HG02970 (cell line): ENCODE data around the gene MROH7.

Experiments
- ATAC-seq: cut with Tn5 transposase; IDR thresholded peaks from one replicate; pipeline ENCODE4 v1.9.1; 2021; ENCODE audit warnings: mild to moderate bottlenecking, moderate library complexity, moderate number of reproducible peaks; ENCODE audit not compliant: unreplicated experiment, low FRiP score

MROH7 gene

DNA sequence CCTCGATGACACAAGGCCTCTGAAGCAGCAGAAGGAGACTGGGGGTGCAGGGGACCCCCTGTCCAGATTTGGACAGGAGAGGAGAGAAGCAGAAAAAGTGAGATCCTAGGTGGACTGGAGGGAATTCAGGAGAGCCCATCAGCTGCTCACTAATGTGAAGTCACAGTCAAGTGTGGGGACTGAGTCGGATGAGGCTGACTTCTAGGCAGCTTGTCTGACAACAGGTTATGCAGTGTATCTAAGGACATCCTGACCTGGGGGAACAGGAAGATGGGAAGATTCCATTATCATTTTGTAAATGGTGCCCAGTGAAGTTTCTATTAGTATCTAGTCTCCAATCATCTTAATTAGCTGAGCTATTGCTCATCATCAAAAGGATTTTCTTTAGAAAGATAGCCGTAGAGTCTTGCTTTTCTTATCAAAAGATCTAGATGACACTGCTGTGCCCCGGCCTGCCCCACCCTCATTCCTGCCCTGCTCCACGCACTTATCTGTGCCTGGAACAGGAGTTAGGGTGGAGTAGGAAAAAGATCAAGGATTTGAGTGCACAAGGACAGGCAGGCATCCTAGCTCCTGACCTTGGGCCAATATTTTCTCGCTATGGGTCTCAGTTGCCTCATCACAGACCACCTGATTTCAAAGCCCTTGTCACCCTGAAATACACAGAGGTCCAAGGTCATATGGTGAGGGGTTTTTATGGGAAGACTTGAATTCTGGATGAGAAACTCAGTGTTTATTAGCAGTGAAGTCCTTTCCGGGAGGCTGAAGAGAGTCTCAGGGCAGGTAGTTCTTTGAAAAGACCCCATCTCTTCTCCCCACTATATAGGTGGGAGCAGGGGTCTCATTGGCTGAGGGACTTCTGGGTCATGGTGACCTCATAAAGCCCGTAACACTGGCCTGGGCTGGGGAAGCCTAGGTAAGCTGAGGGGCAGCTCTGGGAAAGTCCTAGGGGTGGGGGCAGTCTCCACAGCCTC lies at the start of gene MROH7:
TSS of gene MROH7 (plus strand) at position 924 of the 974 bp plus-strand sequence. CDS start 11,141 bp downstream, outside the sequence.
- no peak for ATAC-seq

- no peak for ATAC-seq
These were observed 47.9 kb upstream of the MROH7 start for GRCh38 chr1:54593571-54594160.

DNA sequence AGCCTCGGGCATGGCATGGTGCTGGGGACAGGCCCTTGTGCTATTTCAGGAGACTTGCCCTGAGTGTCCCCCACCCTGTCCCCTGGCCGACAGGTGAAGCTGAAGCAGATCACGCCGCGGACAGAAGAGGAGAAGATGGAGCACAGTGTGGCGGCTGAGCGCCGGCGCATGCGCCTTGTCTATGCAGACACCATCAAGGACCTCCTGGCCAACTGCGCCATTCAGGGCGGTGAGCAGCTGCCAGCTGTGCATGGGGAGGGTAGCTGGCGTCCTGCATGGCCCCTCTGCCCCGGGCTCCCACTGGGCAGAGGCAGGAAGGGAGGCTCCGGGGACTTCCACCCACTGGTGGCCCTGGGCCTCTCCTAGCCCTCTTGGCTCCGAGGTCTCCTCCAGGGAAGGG lies 47.1 kb upstream of the MROH7 start:
- ATAC-seq = no peak

DNA sequence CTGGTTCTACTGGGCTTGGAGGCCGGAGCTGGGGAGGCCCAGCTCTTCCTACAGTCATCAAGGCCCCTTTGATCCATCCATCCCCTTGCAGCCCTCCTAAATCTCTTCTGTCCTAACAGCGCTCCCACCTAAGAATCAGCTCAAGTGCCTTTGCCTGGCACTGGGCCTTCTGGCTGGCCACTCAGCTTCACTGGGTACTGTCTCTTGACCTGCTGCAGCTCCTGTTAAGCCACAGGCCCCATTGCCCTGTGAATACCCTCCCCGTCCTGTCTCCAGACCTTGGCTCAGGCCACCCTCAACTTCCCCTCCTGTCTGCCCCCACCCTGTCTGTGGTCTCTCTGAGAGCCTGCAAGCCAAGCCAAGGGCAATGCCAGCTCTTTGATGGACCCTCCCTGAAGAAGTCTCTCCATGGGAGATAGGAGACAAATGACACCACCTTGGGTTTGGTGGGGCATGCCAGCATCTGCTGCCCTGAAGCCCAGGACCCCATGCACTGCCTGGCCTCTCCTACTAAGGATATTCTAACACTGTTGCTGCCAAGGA lies 45.6 kb upstream of the MROH7 start:
- no peak for ATAC-seq

- ATAC-seq = no peak
These were observed 44.8 kb upstream of the MROH7 start for GRCh38 chr1:54596756-54597155.

DNA sequence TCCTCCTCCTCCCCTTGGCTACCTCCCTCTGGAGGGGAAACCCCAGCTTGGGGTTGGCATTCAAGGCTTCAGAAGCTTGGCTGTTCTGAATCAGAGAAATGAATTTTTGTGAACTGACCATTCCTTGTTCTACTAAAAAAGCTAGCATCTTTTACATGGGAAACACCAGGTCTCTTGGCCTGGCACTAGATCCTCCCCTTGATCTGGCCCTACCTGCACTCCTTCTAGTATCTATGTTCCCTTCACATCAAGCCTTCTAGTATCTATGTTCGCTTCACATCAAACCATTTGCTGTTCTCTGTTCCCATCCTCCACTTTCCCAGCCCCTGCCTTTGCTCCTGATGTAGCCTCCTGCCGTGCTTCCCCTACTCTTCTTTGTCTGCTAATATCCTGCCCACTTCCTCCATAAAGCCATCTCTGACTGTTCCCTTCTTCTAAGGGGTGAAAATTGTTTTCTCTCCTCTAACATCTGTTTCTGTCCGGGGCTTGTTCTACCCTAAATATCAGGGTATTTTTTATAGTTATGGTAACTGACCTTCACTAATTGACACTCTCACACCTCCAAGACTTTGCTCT lies 44.0 kb upstream of the MROH7 start:
- ATAC-seq = no peak

GRCh38 chr1:54599211-54599823 lies 42.3 kb upstream of the MROH7 start:
- no peak for ATAC-seq

DNA sequence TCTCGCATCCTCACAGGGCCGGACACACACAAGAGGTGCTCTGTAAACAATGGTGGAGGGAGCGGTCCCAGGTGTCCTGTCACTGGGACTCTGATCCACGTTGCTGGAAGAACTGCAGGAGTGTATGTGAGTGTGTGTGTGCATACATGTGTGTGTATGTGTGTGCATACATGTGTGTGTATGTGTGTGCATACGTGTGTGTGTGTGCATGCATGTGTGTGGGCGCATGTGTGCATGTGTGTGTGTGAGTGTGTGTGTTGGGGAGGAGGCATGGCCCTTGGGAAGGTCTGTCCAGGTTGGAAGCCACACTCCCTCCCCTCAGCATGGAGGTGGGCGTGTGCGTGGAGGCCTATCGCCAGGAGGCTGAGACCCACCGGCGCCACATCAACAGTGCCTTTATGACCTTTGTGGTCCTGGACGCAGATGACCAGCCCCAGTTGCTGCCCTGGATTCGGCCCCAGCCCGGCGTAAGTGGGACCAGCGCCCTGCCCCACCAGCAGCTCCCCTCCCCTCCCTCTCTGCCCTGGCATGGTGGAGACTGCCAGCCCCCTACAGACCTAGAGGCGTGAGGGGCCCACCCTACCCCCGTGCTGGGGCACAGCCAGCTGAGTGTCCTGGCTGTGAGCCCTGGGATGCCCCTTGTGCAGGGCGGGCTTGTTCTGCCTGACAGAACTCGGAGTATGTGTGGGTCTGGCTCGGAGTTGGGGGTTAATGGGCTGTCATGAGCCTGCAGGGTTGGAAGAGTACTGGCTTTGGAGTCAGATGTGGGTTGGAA lies 40.5 kb upstream of the MROH7 start:
- ATAC-seq = no peak

DNA sequence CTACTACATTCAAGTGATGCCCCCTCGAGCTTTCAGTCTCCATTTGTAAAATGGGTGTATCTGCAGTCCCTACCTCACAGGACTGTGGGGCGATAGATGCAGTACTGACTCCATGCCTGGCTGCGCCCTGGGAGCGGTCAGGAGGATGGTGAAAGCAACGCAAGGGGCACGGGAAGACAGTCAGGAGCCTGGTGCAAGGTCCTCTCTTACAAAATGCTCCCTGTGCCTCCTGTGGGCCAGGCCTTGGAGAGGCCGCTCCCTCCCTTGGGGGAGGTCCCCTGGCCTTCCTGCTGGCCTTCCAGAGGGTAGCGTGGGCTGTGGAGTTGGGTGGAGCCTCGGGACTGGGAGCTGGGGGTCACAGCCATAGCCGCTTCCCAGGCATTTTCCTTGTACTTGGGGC lies 39.9 kb upstream of the MROH7 start:
- ATAC-seq = no peak

GRCh38 chr1:54602554-54602953 lies 39.0 kb upstream of the MROH7 start:
- no peak for ATAC-seq

DNA sequence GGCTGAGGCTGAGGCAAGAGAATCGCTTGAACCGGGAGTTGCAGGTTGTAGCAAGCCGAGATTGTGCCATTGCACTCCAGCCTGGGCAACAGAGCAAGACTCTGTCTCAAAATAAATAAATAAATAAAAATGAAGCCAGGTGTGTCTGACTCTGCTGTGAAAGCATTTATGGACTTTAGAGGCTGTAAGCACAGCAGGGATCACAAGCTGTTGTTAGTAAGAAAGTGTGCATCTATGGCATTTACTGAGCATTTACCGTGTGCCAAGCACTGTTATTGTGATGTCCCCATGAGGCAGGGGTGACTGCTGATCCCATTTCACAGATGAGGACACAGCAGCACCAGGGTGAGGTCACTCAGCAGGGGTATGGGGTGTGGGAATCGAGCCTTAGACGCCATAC lies 38.3 kb upstream of the MROH7 start:
- no peak for ATAC-seq

DNA sequence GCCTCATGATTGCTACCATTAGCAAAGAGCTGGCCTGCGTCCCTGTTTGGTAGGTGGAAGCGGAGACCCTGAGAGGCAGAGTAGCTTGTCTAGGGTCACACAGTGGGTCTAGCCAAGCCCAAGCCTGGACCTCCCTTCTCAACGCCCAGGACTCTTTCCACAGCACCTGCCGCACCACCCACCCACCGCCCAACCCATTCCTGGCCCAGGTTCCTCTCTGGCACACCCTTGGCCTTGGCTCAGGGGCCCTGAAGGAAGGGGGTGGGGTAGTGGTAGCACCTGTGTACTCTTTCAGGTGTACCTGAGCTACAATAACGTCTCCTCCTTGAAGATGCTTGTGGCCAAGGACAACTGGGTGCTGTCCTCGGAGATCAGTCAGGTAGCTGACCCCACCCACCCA lies 37.5 kb upstream of the MROH7 start:
- ATAC-seq = no peak

DNA sequence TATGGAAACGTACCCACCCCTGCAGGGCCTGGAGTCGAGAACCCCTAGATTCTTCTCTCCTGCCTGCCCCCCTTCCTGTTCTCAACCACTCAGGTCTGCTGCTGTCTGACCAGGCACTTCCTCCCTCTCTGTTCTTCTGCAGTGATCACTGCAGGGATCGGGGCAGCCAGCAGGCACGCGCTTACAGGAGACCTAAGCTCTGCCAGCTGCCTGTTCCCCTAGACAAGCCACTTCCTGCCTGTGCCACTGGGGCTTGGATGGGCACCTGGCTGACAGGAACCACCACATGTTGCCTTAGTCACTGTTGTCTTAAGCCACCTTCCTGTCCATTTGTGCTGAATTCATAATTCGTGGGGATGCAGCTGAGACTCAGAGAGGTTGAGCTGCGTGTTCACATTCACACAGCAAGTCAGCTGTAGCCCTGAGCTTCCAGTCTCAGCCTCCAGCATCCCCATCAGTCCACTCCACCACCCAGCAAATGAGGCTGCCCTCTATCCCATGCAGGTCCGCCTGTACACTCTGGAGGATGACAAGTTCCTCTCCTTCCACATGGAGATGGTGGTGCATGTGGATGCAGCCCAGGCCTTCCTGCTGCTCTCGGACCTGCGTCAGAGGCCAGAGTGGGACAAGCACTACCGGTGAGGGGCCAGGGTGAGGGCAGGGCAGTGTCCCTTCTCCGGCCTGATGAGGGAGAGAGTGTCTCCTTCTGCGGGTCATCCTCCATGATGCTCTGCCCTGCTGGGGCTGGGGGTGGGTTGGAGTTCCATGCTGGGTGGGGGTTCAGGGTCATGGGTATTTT lies 36.8 kb upstream of the MROH7 start:
- ATAC-seq = no peak

- no peak for ATAC-seq
These were observed 35.2 kb upstream of the MROH7 start for GRCh38 chr1:54606096-54606989.

DNA sequence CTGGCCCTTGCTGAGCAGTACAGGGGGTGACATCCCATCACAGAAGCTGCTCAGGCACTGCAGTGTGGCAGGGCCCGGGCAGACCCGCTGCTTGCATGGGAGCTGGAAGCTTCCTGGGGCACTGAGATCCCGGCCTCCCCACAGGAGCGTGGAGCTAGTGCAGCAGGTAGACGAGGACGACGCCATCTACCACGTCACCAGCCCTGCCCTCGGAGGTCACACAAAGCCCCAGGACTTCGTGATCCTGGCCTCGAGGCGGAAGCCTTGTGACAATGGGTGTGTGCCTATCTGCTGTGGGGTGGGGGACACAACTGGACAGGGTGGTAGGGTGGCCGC lies 34.6 kb upstream of the MROH7 start:
- ATAC-seq = no peak

- ATAC-seq = no peak
These were observed 33.6 kb upstream of the MROH7 start for GRCh38 chr1:54607821-54608565.

DNA sequence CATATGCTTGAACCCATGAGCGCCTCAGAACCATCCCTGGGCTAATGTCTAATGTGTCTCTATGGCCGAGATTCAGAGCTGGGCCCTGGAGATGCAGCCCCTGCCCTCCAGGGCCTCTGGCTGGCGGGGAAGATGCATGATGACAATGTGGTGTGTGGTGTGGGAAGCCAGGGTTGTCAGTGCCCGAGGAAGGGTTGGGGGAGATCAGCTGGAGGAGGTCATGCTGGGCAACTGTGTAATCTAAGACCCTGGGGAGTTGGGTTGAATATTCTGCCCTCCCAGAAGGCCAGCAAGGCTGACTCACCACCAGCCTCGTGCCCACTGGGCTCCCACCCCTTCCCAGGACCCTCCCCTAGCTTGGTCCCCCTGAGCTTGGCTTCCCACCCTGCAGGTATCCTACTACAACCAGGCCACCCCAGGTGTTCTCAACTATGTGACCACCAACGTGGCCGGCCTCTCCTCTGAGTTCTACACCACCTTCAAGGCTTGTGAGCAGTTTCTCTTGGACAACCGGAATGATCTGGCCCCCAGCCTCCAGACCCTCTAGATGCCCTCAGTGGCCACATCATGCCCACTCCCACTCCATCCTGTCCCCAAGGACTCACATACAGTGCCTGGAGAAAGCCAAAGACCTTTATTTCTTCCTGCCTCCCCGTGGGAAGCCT lies 32.9 kb upstream of the MROH7 start:
- ATAC-seq = no peak
